GM21423 (cell line): Measurements from ENCODE around the gene ATAD3C.
"Not testable (repeated sequence)": the region's sequence is repeated elsewhere in the genome, so short reads cannot be mapped to it uniquely, and the experiment has no call there.

Source experiments
- ATAC-seq: cut with Tn5 transposase; IDR thresholded peaks from one replicate; pipeline ENCODE4 v1.9.1; 2021; ENCODE audit warnings: mild to moderate bottlenecking, moderate library complexity; ENCODE audit not compliant: unreplicated experiment

Gene ATAD3C

GRCh38 chr1:1449099-1449739, at the start of gene ATAD3C:
Gene ATAD3C (plus strand): TSS chr1:1449689. CDS start chr1:1450684, 995 bp downstream.
- no peak for ATAC-seq

GRCh38 chr1:1399872-1400575, 49.5 kb upstream of the ATAD3C start:
- no peak for ATAC-seq

GRCh38 chr1:1400576-1401456, 48.7 kb upstream of the ATAD3C start:
- no peak for ATAC-seq

GRCh38 chr1:1401457-1402010, 48.0 kb upstream of the ATAD3C start:
- ATAC-seq = no peak

- ATAC-seq = no peak
Measured at GRCh38 chr1:1402072-1402900, 47.2 kb upstream of the ATAD3C start.

GRCh38 chr1:1402901-1403392, 46.5 kb upstream of the ATAD3C start:
- not testable (repeated sequence) for ATAC-seq

GRCh38 chr1:1403653-1404052, 45.8 kb upstream of the ATAD3C start:
- ATAC-seq = no peak

- ATAC-seq = no peak
Measured at GRCh38 chr1:1406101-1406820, 43.2 kb upstream of the ATAD3C start.

GRCh38 chr1:1406821-1407635, 42.5 kb upstream of the ATAD3C start, which contains the start of gene MRPL20:
Gene MRPL20 (minus strand): TSS chr1:1407293. CDS start chr1:1407217, 76 bp downstream.
- peak; percentile 94 for ATAC-seq

GRCh38 chr1:1407636-1408318, 41.7 kb upstream of the ATAD3C start:
- ATAC-seq = peak; percentile 28

GRCh38 chr1:1410238-1410637, 39.3 kb upstream of the ATAD3C start:
- not testable (repeated sequence) for ATAC-seq

- no peak for ATAC-seq
Measured at GRCh38 chr1:1411626-1412025, 37.9 kb upstream of the ATAD3C start.

GRCh38 chr1:1412311-1412902, 37.1 kb upstream of the ATAD3C start:
- ATAC-seq = not testable (repeated sequence)

- ATAC-seq = no peak
Measured at GRCh38 chr1:1415751-1416150, 33.7 kb upstream of the ATAD3C start.

GRCh38 chr1:1417396-1417795, 32.1 kb upstream of the ATAD3C start:
- not testable (repeated sequence) for ATAC-seq

- not testable (repeated sequence) for ATAC-seq
Measured at GRCh38 chr1:1417825-1418463, 31.5 kb upstream of the ATAD3C start.
